Amniotic stem cell (primary cell): ENCODE results near the gene NDC1.
"Not testable (repeated sequence)": the region's sequence is repeated elsewhere in the genome, so short reads cannot be mapped to it uniquely, and the experiment has no call there.

Experiments
- DNase-seq: peaks from one replicate; lab custom pipeline; 2025; lab: John Stamatoyannopoulos, UW

NDC1 gene

GRCh38 chr1:53825306-53825705 is 12.8 kb downstream of the NDC1 start:
- no peak for DNase-seq

- DNase-seq = no peak
Observed at GRCh38 chr1:53822931-53823330, 15.2 kb downstream of the NDC1 start.

GRCh38 chr1:53821380-53821779 is 16.7 kb downstream of the NDC1 start:
- DNase-seq = no peak

- no peak for DNase-seq
Observed at GRCh38 chr1:53819387-53819786, 18.7 kb downstream of the NDC1 start.

- not testable (repeated sequence) for DNase-seq
Observed at GRCh38 chr1:53816584-53816983, 21.5 kb downstream of the NDC1 start.

GRCh38 chr1:53815484-53815883 is 22.6 kb downstream of the NDC1 start:
- not testable (repeated sequence) for DNase-seq

- DNase-seq = no peak
Observed at GRCh38 chr1:53811414-53811851, 26.7 kb downstream of the NDC1 start.

- no peak for DNase-seq
Observed at GRCh38 chr1:53810497-53810896, 27.6 kb downstream of the NDC1 start.

- DNase-seq = no peak
Observed at GRCh38 chr1:53810007-53810406, 28.1 kb downstream of the NDC1 start.

- no peak for DNase-seq
Observed at GRCh38 chr1:53807916-53808315, 30.2 kb downstream of the NDC1 start.

- DNase-seq = no peak
Observed at GRCh38 chr1:53804791-53805505, 33.1 kb downstream of the NDC1 start.

GRCh38 chr1:53804181-53804580 is 33.9 kb downstream of the NDC1 start:
- DNase-seq = no peak

GRCh38 chr1:53800621-53801020 is 37.5 kb downstream of the NDC1 start:
- DNase-seq = no peak

GRCh38 chr1:53799141-53799540 is 39.0 kb downstream of the NDC1 start:
- DNase-seq = no peak

GRCh38 chr1:53792806-53793205 is 45.3 kb downstream of the NDC1 start:
- DNase-seq = no peak

GRCh38 chr1:53787655-53788054 is 50.4 kb downstream of the NDC1 start:
- DNase-seq = no peak

GRCh38 chr1:53783056-53783455 is 55.0 kb downstream of the NDC1 start:
- no peak for DNase-seq

GRCh38 chr1:53781654-53782053 is 56.4 kb downstream of the NDC1 start:
- no peak for DNase-seq

- DNase-seq = no peak
Observed at GRCh38 chr1:53777272-53777671, 60.8 kb downstream of the NDC1 start.

GRCh38 chr1:53771648-53772047 is 66.4 kb downstream of the NDC1 start:
- DNase-seq = no peak

- DNase-seq = no peak
Observed at GRCh38 chr1:53769780-53770179, 68.3 kb downstream of the NDC1 start.

- no peak for DNase-seq
Observed at GRCh38 chr1:53769184-53769583, 68.9 kb downstream of the NDC1 start.

GRCh38 chr1:53766831-53767405 is 71.2 kb downstream of the NDC1 start:
- DNase-seq = peak; percentile 41

- no peak for DNase-seq
Observed at GRCh38 chr1:53766194-53766742, 71.8 kb downstream of the NDC1 start.
